Activated CD4-positive, alpha-beta T cell treated with anti-CD3 and anti-CD28 coated beads, Interleukin-10, Interleukin-2, amounts not matched to agents 100 ng/mL and 50 ng/mL, durations not matched to agents 16 hours and 8 hours (primary cell): ENCODE data around the gene ADCY3.
A peak's percentile ranks its signal among the peaks of the same experiment; 100 is the strongest.

ENCODE experiments used
- DNase-seq: peaks from one replicate; pipeline ENCODE4 v3.0.0-alpha.2; 2020

Gene ADCY3

DNA sequence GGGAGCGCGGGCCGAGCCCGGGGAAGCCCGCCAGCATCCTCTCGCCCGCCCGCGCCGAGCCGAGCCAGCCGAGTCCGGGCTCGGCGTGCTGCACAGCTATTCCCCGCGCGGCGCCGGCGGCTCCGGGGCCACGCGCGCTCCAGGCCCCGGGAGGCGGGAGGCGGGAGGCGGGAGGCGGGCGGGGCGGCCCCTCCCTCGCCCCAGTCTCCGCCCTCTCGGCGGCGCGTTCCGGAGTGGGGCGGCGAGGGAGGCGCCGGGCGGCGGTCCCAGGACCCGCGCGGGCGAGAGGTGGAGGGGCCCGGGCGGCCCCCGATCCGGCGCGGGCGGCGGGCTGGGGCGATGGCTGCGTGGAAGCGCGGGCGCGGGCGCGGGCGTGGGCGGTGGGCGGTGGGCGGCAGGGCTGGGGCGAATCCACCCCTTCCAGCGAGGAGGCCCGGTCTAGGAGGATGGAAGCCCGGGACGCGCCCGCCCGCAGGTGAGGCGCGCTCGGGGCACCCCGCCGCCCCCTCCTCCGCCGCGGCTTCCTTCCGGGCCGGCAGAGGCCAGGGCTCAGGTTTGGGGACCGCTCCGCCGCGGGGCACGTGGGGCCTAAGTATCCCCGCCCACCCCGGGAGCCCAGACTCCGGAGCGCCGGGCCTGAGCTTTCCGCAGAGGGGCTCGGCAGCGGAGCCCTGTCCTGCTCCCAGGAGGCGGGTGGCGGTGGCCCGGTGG lies at the start of gene ADCY3:
ADCY3 (minus strand) TSS at position 140 of the 711 bp plus-strand sequence. CDS start 1,250 bp downstream, outside the sequence.
- DNase-seq = peak; percentile 82

DNA sequence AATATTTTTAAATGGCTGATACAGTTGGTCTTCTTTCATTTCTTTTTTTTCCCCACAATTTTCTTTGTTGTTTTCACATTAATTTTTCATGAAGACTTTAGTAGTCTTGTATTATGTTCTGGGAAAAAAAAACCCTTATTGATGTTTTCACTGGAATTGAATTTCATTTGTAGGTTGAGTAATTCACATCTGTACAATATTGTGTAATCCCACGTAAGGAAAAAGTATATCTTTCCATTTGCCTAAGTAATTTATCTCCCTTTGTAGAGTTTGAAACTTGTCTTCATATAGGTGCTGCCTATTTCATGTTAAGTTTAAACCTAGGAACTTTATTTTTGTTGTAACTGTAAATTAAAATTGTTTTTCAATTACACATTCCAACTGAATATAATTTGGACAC lies 49.7 kb upstream of the ADCY3 start:
- DNase-seq = no peak

DNA sequence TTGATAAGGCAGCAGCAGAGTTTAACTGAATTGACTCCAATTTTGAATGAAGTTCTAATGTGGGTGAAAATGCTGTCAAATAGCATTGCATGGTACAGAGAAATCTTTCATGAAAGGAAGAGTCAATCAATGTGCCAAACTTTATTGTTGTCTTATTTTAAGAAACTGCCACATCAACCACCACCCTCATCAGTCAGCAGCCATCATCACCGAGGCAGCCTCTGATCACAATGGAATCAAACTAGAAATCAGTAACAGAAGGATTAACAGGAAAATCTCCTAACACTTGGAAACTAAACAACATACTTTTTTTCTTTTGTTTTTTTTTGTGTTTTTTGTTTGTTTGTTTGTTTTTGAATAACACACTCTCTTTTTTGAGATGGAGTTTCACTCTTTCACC lies 41.9 kb upstream of the ADCY3 start:
- DNase-seq = no peak

DNA sequence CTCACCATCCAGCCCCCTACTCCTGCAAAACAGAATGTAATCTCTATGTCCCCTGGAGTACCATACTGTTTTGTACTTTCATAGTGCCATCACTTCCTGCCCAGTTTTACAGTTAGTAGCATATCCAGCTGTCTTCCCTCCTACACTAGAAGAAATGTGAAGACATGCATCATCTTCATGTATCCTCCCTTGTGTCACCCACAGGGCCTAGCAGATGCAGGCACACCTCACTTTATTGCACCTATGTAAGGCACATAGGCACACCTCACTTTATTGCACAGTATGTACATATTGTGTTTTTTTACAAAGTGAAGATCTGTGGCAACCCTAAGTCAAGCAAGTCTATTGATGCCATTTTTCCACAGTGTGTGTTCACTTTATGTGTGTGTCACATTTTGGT lies 39.7 kb upstream of the ADCY3 start:
- DNase-seq = no peak

DNA sequence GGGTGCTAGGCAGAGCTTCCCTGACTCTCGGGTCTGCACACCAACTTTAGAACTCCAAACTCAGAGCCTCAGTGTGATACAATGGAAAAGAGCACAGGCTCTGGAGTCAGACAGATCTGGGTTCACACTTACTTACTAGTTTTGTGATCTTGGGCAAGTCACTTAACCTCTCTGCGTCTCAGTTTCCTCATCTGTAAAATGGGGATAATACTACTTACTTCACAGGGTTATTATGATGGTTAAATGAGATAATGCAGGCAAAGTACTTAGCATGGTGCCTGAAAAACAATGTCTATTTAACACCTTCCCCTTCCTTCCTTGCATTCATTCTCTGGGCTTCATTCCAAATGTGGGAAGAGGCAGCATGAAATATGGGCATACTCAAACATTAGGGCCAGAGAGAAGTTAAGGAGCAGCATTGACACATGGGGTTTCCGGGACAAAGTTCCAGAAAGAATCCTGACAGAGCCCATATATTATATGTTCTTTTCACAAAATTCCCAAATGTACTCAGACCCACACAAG lies 38.4 kb upstream of the ADCY3 start:
- DNase-seq = no peak

DNA sequence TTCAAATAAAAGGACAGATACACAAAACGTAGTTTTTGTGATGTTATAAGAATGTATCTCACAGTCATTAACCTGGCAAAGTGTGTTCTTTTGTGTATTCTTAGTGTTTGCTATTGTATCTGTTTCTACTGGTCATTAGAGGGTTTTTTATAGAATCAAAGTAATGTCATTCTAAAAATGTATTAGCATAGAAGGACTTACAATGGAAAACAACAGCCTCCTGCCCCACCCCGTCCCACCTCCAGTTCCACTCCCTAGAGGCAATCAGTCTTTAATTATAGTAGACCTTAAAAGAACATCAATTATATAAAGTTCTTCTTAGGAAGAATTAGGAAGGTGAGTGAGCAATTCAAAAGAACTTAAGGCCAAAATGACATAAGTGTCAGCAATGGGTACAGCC lies 37.9 kb upstream of the ADCY3 start:
- DNase-seq = no peak

DNA sequence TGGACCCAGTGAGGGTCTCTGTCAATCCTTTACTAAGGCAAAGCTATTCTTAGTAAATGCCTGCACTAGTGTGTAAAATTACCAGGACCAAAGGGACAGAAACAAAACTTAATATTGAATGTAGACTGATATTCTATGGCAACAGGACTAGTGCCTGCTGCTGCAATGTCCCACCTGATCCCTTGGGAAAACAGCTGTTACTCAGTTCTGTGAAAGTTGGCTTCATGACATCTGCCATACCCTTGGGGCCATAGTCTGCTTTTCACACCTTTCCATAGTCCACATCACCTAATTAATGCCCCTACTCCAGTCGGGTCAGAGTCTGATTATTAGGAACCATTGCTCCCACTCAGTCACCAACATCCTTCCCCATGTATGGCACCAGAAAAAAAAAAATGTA lies 37.2 kb upstream of the ADCY3 start:
- no peak for DNase-seq

DNA sequence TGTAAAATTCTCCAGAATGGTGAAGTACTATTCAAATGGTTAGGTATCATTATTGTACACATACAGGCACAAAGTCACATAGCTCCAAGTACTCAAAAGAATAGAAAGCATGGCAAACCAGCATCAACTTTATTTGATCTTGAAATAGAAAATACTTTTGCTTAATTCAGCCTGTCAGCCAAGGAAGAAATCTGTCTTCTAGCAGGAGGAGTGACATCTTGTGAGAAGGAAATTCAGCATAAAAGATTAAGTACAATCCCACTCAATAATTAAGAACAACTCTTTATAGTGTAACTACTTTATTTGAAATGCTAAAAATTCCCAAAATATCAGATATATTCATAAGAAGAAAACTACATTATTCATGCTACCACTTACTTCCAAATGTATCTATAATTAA lies 35.9 kb upstream of the ADCY3 start:
- no peak for DNase-seq

DNA sequence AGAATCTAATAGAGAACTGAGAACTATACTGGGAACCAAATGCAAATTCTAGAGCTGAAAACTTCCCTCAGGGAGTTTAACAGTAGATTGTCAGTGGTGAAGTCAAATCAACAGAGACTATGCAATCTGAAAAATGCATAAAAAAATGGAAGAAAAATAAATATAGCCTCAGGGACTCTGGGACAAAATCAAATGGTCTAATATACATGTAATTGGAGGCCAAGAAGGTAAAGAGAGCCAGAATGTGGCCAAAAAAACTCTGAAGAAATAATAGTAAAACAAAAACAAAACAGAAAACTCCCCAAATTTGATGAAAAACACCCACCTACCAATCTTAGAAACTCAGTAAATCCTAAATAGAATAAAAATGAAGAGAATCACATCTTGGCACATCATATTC lies 35.2 kb upstream of the ADCY3 start:
- DNase-seq = no peak

DNA sequence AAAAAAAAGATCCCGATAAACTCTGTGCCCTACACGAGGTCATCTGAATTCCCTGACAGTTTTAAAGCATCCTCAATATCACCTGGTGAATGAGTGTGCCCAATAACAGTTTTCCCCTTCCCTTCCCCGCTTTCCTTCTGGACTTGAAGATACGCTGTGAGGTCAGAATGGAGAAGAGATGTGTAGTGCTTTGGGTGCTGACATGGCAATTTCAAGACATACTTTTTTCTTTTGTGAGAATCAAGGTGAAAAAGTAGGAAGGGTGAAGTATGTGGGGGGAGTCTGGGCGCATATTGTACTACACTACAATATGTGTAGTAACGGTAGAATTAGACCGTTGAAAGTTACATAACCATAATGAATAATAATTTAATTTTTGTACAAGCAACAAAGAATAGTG lies 30.1 kb upstream of the ADCY3 start:
- no peak for DNase-seq

DNA sequence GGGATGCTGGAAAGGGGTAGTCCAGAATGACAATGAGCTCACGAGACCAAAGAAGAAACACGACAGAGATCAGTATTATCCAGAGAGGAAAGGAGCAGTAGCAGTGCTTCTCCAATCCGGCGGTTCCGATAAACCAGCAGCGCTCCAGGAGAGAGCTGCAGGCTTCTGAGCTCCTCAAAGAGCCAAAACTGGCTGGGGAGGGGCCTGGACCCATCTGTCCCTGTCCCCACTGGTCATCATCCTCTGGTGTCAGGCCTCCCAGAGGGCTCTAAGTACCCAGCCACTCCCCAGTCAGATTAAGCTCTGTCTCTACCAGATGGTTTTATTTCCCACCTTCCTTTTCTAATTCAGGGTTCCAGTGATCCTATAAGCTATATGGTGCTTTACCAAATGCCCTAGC lies 28.5 kb upstream of the ADCY3 start:
- DNase-seq = no peak

DNA sequence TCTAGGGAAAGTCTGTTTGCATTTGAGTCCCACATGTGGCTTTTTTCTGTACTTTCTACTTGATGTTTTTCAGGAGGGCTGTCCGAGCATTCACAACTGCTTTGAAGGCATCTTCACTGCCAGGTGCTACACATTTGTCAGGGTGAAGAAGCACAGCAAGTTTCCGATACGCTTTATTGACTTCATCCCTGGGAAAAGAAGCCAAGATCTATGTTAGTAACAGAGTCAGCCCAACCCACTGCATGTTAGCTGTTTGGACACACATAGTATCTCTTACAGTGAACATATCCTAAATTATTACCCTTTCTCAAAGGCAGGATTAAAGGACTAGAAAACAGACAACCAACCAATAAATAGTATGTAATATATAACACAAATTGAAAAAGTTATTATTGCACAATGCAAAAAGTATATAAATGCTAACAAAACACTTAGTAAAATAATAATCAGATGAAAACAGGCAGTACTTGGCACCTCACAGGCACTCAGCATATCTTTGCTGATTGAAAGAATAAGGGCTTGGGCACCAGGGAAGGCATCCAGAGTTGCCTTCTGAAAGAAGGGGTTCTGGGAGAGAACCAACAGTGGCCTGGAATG lies 27.6 kb upstream of the ADCY3 start:
- no peak for DNase-seq

DNA sequence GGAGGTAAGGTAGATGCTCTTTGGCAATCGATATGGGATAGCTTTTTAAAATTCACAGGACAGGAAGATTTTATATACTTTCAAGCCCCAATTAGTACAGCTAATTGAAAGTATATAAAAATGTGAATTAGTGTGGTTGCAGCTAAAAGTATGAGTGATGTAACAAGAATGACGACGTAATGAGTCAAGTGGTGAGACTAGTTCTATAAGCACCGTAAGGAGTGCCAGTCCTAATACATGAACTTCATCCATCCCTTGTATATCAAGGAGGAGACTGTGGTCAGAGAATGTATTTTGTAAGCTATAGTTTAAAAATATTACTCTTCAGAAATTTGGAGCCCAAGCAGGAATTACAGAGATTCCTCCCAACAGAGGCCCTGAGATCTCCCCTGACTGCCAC lies 25.9 kb upstream of the ADCY3 start:
- DNase-seq = no peak

DNA sequence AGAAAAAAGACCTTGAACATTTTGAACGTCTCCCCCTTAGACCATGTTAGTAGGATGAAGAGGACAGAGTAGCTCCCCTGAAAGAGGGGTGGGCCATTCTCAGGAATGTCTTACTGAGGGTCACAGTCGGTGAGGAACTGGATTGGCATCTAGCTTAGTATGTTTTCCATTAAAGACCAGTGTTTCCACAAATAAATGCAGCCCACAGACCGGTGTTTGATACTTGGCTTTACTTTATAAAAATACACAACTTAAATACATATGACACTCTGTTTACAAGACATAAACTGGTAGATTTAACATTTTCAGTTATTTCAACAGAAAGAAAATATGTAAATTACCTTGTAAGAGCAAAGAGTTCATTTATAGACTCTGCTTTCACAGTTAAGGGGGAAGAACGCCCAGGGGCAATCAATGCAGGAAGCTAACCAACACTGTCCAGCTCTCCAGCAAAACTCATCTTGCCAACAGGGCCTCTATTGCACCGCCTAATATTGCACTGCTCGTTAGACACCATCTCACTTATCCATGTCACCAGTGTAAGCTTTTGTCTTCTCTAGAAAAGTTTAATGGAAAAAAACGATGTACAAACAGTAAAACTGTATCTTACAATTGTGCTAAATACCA lies 23.5 kb upstream of the ADCY3 start:
- no peak for DNase-seq

DNA sequence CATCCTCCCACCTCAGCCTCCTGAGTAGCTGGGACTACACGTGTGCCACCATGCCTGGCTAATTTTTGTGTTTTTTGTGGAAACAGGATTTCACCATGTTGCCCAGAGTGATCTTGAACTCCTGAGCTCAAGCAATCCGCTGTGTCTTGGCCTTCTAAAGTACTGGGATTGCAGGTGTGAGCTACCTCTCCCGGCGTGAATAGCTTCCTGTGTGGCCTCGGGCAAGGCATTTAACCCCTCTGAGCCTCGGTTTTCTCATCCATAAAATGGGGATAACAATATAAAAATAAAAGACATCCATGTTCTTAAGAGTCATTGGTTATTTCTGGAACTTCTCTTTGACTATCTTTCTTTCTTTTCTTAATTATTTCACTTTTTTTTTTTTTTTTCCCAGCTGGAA lies 19.3 kb upstream of the ADCY3 start:
- no peak for DNase-seq

DNA sequence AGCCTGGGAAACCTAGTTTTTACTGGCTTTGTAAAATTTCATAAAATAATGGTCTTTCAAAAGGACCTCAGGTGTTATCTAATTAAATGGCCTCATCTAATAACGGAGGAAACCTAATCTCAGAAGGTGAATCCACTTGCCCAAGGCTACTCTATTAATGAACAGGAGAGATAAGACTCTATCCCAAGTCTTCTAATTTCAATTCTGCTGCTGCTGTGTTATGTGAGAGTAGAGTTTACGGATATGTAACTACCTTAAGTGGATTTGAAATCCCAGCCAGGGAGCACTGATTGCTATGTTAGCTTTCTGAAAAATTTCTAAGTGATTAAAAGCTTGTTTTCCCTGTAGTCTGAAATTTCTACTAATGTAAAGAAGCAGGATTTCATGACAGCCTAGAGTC lies 17.2 kb upstream of the ADCY3 start:
- no peak for DNase-seq

DNA sequence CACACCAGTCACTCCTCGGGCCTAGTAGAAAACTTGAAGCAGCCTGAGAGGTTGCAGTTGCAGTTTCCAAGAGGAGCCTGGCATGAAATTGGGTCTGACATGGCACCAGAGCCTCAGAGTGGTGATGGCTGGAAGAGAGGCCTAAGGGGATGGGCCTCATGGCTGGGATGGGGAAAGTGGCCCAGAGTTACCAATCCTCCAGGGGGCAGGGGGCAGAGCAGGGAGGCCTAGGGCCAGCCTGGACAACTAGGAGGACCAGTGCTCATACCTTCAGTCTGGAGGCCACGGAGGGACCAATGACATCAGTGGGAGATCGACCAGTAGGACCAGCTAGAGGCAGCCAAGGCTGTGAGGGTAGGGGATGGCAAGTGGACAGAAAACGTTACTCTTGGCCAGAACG lies 15.1 kb upstream of the ADCY3 start:
- no peak for DNase-seq

DNA sequence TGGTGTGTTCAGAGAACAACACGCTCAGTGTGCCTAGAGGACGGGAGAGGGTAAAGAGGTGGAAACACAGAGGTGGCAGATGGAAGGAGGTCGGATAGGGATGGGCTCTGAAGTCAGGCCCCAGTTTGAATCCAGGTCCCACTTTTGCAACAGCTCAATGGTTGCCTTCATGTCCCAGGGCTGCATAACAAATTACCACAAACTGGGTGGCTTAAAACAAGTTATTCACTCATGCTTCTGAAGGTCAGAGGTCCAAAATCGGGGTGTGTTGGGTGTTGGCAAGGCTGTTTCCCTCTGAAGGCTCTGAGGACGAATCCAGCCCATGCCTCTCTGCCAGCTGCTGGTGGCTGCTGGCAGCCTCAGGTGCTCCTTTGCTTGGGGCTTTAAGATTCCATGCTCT lies 12.7 kb upstream of the ADCY3 start:
- no peak for DNase-seq

DNA sequence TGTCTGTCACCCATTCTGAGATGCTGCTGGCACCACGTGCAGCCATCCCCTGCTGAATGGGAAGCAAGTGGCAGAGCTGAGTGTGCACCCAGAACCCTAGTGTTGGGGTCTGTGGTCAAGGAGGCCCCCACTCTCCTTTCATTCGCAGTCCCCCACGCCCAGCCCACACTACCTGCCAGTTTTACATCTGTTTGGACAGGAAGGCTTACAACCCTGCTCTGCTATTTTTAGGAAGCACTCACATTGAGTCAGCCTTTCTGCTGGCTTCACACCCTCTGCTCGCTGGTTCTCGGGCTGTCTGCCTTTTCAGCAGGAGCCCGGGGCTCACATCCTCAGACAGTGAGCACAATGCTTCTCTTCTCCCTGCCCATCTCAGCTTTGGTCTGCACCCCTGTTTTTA lies 10.7 kb upstream of the ADCY3 start:
- DNase-seq = peak; percentile 53

DNA sequence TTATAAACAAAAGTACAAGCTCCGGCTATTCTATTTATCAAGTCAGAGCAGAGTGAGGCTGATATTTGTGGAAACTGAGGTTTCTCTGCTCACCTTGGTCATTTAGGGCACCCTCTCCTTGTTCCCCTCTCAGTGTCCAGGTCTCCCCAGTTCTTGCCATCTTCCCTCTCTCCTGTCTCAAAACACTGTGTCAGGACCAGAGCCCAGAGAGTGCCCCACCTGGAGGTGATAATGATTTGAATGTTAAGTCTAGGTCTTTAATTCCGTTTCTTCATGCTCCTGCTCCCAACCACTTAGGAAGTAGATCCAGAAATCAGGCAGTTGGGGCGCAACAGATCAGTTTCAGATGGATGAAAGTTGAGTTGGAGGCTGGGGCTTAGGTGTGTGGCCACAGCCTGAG lies 9.2 kb upstream of the ADCY3 start:
- DNase-seq = no peak

DNA sequence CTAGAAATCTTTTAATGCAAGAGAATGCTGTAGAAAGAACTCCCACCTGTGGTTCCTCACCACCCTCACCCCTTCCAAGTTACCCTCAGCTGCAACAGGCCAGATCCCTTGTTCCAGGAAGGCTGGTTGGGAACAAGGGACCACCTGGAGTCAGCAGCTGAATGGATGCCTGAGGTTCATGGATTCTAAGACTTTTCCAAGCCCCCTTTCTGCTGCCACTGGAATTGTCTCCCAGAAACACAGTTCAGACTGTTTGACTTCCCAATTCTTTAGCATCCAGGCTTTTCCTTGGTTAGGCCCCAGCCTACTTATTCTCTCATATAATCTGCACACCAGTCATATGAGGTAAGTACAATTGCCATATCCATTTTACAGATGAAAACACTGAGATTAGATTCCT lies 8.0 kb upstream of the ADCY3 start:
- DNase-seq = no peak

DNA sequence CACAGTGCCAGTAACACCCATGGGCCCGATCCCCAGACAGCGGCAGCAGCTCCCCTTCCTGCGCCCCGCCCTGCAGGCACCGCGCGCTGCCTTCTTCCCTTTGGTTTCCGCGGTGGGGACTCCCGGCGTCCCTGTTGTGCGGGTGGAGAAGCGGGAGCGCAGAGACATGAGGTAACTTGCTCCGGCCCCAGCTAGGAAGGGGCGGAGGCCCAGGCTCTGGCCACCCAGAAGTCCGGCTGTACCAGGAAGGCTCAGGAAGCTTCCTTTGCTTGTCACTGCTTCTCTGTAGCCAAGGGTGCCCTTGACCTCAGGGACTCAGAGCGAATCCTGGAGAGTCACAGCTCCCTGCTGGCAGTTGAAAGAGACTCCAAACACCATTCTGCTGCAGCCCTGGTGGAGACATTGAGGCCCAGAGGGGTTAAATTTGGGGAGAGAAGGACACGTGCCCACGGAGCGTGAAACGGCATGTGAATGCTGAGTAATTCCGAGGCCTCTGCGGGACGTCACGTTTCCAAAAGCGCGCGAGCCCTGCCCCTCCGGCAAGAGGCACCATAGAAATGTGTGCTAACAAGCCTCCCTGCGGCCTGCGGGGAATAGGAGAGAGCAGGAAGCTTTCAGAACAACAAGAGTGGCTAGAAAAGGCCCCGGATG lies 6.7 kb upstream of the ADCY3 start:
- peak; percentile 83 for DNase-seq

DNA sequence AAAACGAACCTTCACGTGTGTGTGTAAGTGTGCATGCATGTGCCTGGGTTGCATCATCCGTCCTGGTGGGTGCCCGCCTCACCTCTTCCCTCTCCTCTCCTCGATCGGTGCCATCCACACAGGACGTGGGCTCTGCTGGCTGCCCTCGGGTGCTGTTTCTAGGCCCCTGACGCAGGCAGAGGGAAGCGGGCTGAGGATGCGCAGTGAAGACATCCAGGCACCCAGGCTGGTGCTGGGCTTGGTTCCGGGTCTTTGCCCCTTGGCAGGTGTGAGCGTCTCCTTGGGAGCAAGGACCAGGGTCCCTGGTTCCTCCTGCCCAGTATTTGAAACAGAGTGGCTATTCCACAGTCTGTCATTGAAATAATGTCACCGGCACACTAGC lies 6.2 kb upstream of the ADCY3 start:
- DNase-seq = no peak

DNA sequence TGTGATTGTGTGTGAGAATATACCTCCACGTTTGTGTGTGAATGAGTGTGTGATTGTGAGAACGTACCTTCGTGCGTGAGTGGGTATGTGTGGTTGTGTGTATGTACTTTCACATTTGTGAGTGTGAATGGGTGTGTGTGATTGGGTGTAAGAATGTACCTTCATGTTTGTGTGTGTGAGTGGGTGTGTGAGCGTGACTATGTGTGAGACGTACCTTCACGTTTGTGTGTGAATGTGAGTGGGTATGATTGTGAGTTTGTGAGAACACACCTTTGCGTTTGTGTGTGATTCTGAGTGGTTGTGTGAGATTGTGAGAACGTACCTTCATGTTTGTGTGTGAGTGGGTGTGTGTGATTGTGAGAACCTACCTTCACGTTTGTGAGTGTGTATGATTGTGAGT lies 5.8 kb upstream of the ADCY3 start:
- DNase-seq = no peak
